GM19035 (cell line): ENCODE results near the gene OBP2B.
"Not testable (repeated sequence)": the region's sequence is repeated elsewhere in the genome, so short reads cannot be mapped to it uniquely, and the experiment has no call there.

ENCODE experiments used
- ATAC-seq: cut with Tn5 transposase; IDR thresholded peaks from one replicate; pipeline ENCODE4 v1.9.1; 2021; ENCODE audit not compliant: unreplicated experiment

Gene OBP2B

DNA sequence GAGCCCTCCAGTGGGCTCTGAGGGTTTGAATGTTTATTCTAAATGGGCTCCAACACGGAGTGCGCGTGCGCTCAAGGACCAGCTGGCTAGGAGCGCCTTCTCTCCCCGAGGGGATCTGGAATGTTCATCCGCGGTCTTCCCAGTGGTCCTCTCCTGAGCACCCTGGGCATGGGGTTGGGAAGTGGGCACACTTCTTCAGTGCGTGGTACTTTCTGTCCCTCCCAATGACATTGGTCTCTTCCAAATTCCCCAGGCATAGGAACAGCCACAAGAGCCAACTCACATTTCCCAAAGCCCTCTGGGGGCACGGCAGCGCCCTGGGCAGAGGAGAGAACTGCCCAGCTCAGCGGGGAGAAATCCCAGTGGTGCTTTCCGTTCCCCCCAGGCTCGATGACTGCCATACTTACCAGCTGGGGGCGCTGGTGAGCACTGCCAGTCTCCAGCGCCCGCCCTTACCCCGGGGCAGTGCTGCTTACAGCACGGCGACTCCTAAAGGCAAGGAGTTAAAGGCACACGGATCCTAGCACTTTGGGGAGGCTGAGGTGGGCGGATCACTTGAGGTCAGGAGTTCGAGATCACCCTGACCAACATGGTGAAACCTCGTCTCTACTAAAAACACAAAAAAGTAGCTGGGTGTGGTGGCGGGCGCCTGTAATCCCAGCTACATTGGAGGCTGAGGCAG is 29.9 kb upstream of the OBP2B start:
- ATAC-seq = no peak

DNA sequence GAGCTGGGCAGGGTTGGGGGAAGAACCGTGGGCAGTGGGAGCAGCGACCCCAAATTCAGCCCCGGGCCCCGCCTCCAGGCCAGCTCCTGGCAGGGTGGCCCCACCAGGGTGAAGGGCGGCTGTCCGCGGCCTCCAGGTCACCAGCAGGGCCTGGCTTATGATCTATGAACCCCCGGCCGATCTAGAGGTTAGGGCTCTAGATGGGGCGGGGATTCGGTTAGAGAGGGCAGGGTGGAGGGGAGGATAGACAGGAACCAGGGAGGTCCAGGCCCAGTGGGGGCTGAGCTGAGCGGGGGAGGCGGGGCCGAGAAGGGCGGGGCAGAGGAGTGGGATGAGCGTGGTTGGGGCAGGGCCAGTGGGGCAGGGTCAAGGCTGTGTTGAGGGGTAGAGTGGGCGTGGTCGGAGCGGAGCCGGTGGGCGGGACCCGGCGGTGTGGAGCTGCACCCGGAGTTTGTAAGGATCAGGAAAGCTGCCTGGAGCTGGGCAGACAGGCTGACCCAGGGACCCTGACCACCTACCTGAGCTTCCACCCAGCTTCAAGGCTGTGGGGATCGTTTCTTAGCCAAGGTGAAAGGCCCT is 29.3 kb upstream of the OBP2B start:
- no peak for ATAC-seq

DNA sequence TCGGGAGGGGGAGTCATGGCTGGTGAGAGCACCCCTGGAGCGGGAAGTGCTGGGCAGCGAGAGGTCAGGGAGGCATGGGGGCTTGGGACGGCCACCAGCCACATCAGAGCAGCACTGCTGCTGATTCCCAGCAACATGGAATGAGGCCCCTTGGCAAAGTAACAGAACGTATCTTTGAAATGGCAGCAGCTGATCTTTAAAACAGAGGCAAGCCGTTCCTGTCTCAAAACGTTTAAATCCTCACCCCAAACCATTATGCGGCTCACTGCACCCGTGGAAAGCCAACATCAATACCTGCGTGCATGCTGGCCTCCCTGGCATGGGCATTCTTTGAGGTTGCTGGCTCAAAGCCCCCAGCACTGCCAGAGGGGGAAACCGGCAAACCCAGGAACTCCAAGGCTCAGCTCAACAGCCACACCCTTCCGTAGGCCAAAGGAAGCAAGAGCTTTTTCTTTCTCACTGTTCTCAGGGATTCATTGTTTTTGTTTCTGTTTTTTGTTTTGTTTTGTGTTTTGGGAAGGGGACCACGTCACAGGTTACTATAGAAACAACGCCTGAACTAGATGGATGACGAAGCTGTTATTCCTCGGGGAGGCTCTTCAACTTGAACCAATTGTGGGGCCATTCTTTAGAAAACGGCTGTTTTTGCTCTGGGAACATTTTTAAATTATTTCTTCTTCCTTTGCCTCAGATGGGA is 28.1 kb upstream of the OBP2B start:
- no peak for ATAC-seq

DNA sequence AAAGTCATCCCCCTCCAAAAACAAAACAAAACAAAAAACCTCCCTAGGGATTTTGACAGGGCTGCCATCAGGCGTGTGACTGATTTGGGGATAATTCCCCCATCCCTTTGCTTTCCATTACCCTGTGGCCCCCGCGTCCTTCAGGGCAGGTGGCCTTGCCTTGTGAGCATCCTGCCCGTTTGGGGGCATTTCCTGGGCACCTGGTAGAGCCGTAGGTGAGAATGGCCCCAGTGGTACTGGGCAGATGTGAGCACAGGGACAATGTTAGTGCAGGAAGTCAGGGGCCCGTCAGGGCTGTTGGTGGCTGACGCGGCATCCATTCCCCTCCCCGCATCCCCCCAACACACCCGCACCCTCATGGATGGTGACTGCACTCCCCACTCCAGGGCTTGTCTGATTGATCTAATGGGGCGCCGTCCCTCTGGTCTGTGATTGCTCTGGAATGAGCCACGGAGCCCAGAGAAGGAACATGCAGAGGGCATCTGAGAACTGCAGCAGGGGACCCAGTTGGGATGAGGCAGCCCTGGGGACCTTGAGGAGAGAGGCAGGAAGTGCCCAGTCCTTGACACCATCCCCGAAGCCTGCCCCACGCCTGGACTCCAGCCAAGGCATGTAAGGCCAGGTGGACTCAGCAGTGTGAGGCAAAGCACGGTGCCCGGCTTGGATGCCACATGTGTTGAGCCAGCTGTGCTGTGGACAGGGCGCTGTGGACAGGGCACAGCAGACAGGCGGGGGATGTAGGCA is 27.4 kb upstream of the OBP2B start:
- not testable (repeated sequence) for ATAC-seq

DNA sequence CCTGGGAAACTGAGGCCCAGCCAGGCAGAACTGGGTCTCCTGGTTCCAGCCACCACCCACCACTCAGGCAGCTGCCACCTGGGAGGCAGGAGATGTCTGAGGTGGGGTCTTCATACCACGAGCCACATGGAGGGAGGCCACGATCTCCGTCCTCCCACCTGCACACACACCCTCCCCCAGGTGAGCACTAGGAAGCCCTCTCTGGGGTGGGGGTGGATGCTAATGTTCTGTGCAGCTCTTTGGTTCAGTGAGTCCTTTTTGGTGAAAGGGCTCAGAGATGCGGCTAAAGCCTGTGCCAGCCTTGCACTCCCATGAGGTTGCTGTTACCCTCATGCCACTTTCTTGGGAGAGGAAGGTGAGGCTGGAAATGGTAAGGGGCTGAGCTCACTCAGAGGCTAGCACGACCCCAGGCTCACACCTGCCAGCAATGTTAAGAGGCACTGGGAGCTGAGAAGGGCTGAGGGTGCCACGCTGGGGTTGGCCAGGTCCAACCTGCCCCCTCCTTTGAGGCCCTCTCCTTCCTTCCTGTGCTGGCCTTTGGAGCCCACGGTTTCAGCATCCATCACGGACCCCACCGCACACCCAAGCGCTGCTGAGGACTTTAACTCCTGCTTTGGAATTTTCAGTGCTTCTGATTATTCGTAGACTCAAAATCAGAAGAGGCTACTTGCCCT is 26.6 kb upstream of the OBP2B start:
- no peak for ATAC-seq

DNA sequence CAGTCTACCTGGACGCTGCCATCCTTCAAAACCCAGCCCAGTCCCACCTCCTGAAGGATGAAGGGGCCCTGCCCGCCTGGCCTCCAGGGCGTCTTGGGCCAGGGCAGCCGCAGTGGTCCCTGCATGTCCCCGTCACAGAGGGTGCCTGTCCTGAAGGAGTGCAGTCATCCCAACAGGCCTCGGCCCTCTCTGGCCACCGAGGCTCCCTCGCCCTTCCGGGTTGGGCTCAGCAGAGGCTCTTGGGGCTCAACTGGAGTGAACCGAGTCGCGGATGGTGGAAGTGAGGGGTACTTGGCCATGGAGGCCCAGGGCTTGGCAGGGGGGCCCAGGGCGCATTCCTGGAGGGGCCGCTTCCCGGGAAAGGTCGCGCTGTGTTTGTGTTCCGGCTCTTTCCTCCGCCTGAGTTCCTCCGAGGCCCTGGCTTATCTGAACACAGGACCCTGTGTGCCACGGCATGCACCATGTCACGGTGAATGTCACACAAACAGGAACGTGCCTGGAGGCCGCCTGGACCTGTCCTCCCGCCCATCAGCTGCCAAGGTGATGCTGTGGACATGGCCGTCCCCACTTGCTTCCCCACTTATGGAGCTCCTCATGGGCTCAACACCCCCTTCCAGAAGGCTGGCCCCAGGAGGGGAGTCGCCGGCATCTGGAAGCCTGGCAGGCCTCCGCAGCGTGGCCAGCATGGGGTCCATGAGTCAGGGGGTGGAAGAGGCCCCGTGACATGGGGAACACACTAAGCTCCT is 25.7 kb upstream of the OBP2B start:
- no peak for ATAC-seq

DNA sequence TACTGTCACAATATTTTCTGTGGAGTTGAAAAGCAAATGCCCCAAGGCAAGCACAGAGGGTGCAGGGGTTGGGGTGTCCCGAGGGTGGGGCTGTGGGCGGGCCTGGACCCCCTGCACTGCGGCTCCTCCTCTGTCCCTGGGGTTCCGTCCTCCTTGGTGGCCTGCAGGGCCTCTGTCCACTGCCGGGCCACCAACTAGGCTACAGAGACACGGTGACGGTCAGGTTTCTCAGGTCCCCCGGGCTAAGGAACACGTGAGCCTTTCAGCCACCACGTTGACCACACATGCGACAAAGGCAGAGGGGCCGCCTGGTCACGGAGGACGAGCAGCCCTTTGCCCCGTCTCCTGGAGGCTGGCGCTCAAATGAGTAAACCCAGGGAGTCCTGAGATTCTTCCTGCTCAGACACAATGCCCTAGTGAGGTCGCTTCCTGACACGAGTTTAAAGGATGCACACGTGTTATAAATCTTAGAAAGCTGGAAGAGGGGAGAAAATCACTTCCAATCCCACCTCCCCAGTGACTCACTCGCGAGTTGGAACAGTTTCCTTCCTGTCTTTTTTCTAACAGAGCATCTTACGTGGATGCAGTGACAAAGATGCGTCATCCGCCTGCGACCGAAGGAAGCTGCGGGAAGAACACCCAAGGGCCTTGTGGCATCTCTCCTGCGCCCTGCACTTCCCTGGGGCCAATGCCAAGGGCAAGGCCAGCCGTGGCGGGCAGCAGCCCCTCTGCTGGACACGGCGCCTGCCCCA is 24.8 kb upstream of the OBP2B start:
- ATAC-seq = no peak

DNA sequence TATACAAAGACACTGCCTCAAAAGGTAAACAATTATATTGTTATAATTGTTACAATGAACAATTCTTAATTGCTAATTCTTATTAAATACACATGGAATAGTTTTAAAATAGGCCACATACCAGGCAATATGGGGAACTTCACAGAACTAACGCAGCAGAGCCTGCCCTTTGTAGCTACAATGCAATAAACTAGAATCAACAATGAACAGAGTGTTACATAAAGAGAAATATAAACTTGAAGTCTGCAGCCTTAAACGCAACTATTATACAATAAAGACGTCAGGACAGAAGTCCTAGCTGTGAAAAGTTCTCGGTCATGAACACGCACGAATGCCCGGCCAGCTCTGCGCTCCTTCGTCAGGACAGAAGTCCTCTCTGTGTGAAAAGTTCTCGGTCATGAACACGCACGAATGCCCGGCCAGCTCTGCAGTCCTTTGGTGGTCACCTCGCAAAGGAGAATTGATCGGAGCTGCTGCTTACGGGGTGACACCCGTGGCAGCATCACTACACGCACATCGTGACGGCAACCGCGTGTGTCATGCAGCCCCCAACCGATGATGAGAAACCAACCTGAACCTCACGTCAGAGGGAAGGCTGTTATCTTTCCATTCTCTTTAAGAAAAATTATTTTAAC is 23.0 kb upstream of the OBP2B start:
- not testable (repeated sequence) for ATAC-seq

DNA sequence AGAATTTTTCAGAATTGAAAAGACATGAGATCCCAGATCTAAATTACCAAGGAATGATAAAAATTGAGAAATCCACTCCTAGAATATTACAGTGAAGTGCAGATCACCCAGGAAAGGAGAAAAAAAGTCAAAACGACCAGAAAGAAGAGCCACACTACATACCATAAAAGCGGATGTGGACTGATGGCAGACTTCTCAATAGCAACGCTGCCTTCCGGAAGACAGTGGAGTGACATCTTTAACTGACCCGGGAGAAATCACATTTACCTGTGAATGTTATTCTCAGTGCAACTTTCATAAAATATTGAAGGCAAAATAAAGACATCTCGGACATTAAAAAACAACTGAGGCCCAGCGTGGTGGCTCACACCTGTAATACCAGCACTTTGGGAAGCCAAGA is 21.5 kb upstream of the OBP2B start:
- ATAC-seq = not testable (repeated sequence)

DNA sequence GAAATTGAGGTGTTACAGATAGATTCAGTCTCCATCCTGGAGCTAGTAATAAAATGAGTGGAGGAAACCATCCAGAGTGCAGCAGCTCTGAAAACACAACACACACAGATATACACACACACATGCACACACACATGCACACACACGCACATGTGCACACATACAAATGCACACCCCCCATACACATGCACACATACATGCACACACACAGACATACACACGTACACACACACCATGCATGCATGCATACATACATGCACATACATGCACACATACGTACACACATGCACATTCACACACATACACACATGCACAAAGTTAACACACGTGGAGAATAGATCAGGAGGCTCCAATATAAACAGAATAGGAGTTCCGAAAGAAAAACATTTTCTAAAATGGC is 21.0 kb upstream of the OBP2B start:
- no peak for ATAC-seq

DNA sequence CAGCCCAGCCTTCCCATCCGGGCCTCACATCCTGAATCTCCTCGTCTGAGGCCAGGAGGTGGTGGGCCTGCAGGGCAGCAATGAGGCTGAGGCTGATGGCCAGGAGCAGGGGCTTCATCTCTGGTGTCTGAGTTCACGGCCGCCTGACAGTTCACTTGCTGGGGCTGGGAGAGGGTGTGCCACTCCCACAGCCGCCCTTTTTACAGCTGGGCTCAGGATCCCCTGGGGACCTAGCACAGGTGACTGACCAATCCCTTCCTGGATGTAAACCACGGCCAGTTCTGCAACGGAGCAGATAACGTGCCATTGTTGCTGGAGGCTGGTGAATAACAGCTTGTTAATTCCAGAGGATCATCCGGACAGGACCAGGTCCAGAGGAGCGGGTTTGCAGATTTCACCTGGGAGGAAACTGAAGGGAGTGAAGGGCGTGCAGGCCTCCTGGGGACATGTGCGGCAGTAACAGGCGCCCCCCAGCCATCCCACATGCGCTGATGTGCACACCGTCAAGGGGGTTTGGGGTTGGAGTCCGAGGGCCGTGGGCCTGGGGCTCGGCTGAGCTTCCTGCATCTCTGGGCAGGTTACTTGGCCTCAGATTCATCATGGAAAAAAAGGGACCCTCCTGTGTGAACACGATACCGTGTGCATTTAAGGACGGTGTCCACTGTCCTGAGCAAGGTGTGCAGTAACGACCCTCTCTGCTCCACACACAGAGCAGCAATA is 19.6 kb upstream of the OBP2B start:
- ATAC-seq = not testable (repeated sequence)

DNA sequence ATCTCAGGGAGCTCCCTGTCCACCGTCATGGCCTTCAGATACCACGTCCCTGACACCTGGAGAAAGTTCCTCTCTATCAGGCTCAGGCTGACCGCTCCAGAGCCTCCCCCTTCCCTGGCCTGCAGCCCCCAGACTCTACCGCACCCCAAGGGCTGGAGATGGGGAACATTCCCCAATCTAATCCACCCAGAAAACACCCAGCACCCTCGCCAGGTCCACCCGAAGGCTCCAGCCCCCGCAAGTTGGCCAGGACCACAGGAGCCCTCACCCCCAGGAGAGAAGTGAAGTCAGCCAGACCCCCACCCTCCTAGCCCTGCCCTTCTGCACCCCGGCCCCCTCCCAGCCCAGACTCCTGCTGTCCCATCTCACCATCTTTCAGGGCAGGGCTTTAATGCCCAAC is 18.9 kb upstream of the OBP2B start:
- ATAC-seq = not testable (repeated sequence)

DNA sequence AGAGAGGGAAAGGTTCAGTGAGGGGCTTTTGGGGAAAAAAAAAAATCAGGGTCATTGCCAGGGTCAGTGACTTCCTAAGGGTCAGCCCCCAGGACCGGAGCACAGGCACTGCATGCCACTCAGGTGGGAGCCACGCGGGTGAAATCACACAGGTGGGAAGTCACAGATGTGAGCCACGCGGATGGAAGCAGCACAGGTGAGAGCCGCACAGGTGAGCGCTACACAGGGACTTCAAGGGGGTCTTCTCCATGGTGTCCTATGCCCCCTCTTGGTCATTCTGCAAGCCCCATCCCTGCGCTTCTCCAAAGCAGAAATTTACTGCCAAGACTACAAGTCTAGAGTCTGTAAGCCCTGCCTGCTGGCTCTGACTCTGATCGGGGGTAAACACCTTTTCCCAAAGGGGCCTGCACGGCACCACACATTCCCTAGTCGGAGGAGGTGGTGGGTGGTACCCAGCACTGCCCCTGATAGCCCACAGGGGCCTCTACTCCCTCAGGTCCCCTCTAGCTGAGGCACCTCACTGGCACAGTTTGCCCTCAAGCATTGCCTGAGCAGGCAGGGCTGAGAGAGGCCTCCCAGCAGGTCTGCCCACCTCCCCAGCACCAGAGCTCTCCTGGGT is 18.3 kb upstream of the OBP2B start:
- ATAC-seq = no peak

DNA sequence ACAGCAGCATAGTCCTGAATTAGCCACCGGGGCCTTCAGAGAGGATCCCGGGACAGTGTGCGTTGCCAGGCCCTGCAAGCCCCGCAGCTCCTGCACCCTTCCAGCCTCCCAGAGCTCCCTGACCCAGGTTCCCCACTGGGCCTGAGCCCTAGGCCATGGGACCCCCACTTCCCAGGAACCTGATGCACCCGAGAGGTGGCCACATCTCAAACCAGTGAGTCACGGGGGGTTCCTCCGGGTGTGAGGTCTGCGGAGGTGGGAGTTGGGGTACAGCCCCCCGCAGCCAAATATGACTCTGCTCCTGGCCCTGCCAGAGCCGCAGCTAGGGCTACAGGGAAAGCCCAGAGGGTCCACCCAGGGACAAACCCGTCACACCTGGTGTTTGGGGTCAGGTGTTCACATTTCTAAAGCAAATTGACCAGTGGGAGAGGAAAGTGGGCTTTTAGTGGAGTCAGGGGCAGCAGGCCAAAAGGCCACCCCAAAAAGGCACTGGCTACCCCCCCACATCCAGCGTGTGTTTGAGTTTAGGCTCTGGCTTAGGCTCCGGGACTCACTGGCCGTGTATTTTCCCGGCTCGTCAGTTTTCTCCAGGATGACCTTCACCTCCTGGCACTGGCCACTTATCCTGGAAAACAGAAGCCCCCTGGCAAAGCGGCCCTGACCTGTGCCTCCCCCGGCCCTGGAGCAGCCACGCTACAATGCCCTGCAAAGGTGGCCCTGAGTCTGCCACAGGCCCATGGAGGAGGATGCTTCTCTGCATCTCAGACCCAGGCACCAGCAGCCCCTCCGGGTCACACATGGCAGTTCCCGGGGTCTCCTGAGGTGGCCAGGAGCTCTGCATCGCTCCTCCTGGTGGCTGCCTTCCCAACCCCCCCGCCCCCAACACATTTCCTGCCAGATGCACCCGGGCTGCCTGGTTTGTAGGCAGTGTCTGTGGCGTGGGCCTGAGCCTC is 17.4 kb upstream of the OBP2B start:
- no peak for ATAC-seq

DNA sequence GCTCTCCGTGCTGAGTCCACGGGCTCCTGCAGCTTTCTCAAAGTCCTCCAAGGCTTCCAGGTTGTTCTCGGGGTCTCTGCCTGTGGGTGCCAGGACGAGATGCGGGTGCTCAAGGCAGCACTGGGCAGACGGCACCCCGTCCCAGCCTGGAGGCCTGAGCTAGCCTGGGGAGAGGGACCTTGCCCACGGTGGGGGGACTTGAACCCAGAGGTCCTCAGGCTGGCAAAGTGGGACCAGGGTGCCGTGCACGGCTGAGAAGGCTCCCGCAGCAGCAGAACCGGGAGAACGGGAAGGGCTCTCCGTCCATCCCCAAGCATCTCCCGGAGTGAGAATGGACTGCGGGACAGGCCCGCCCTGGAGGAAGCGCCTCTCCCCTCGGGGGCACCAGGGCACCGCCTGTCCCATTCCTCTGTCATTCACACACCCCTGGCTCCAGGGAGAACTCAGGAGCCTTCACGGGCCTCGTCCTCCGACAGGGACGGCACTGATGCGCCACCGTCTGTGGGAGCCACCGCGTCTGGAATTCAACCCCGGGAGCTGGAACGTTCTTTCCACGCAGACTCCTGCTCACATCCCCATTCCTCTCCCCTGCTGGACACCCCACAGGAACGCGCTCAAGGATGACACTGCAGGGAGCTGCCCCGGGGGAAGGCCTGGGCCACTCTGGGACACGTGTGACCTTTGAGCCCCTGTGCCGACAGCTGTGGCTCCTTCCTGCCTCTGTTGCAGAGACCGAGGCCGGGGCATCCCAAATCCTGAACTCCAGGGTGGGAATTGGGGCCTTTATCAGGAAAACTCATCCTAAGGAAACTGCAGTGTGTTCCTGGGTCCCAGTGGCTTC is 16.3 kb upstream of the OBP2B start:
- ATAC-seq = no peak

DNA sequence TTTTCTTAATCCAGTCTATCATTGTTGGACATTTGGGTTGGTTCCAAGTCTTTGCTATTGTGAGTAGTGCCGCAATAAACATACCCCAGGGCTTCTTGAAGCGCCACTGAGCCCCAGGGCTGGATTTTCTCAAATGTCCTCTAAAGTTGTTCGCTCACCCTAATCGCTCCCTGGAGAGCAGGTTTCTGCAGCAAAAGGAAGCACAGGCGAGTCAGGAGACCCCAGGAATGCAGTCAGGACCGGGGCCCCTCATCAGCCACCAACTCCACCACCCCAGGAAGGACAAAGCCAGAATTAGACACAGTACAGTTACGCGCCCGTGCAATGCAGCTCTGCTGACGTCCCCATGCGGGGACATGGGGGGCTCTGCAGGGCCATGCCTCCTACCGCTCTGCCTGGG is 15.7 kb upstream of the OBP2B start:
- ATAC-seq = no peak
